Parathyroid adenoma (tissue), 2 donors: Measurements from ENCODE around the gene PDE7B.

ENCODE experiments used
- H2AFZ ChIP-seq: fragments of 300-600 bp; sonication (generic); one replicate; pipeline ENCODE4 v1.7.0; 2017; ENCODE audit warnings: antibody characterized with exemption, mild to moderate bottlenecking
- H3K27ac ChIP-seq: fragments of 300-600 bp; sonication (generic); one replicate; pipeline ENCODE4 v1.7.0; 2017
- H3K27me3 ChIP-seq: fragments of 300-600 bp; sonication (generic); one replicate; pipeline ENCODE4 v1.7.0; 2017; ENCODE audit warnings: low read length; ENCODE audit not compliant: control insufficient read depth, insufficient read depth
- H3K36me3 ChIP-seq: fragments of 300-600 bp; sonication (generic); one replicate; pipeline ENCODE4 v1.7.0; 2017; ENCODE audit warnings: low read length; ENCODE audit not compliant: control insufficient read depth, insufficient read depth
- H3K4me1 ChIP-seq: fragments of 300-600 bp; sonication (generic); one replicate; pipeline ENCODE4 v1.7.0; 2017; ENCODE audit warnings: control low read depth
- H3K4me2 ChIP-seq: fragments of 300-600 bp; sonication (generic); one replicate; pipeline ENCODE4 v1.7.0; 2017; ENCODE audit warnings: low read length
- H3K4me3 ChIP-seq: fragments of 300-600 bp; sonication (generic); one replicate; pipeline ENCODE4 v1.7.0; 2017; ENCODE audit warnings: low read depth, low read length
- H3K79me2 ChIP-seq: fragments of 300-600 bp; sonication (generic); one replicate; pipeline ENCODE4 v1.7.0; 2017; ENCODE audit warnings: control low read depth
- H3K9ac ChIP-seq: fragments of 300-600 bp; sonication (generic); one replicate; pipeline ENCODE4 v1.7.0; 2017; ENCODE audit warnings: mild to moderate bottlenecking
- H3K9me3 ChIP-seq: fragments of 300-600 bp; sonication (generic); one replicate; pipeline ENCODE4 v1.7.0; 2017; ENCODE audit warnings: low read length; ENCODE audit not compliant: control insufficient read depth
- CTCF ChIP-seq: fragments of 300-600 bp; sonication (generic); IDR thresholded peaks from one replicate; pipeline ENCODE4 v1.7.0; 2017; ENCODE audit warnings: antibody characterized with exemption, mild to moderate bottlenecking
- donor health status: primary hyperparathyroidism.

PDE7B gene

GRCh38 chr6:136228814-136229213, 377.3 kb downstream of the PDE7B start:
- Histone ChIP-seq H3K79me2 (no peaks in the 10 kb centered on the region), H3K4me3 (no peak overlapping the region), H2AFZ (no peak overlapping the region), H3K9ac (no peak overlapping the region), H3K36me3 (no peaks in the 10 kb centered on the region), H3K4me2 (no peak overlapping the region), H3K9me3 (no peaks in the 10 kb centered on the region), H3K27me3 (no peaks in the 10 kb centered on the region), H3K4me1 (no peaks in the 10 kb centered on the region), H3K27ac (no peak overlapping the region)
- no peak for TF ChIP-seq CTCF

- H3K4me2 ChIP-seq: no peak overlapping the region
- H3K9me3 ChIP-seq: no peaks in the 10 kb centered on the region
- no peaks in the 10 kb centered on the region for H3K27me3 ChIP-seq
- H2AFZ ChIP-seq: no peak overlapping the region
- H3K36me3 ChIP-seq: no peaks in the 10 kb centered on the region
- H3K4me1 ChIP-seq: no peaks in the 10 kb centered on the region
- H3K79me2 ChIP-seq: no peaks in the 10 kb centered on the region
- no peak overlapping the region for H3K27ac ChIP-seq
- no peak overlapping the region for H3K9ac ChIP-seq
- no peak overlapping the region for H3K4me3 ChIP-seq
- no peak for TF ChIP-seq CTCF
Observed at GRCh38 chr6:136230219-136230853, 378.8 kb downstream of the PDE7B start.

GRCh38 chr6:136232701-136233100, 381.2 kb downstream of the PDE7B start:
- no peak for TF ChIP-seq CTCF
- no peak overlapping the region for H3K9ac ChIP-seq

GRCh38 chr6:136235233-136235564, 383.7 kb downstream of the PDE7B start:
- no peak overlapping the region for H2AFZ ChIP-seq
- no peaks in the 10 kb centered on the region for H3K36me3 ChIP-seq
- TF ChIP-seq CTCF: no peak
- no peak overlapping the region for H3K4me2 ChIP-seq
- H3K27me3 ChIP-seq: no peaks in the 10 kb centered on the region
- H3K27ac ChIP-seq: no peak overlapping the region
- H3K9ac ChIP-seq: no peak overlapping the region
- no peaks in the 10 kb centered on the region for H3K4me1 ChIP-seq
- H3K4me3 ChIP-seq: no peak overlapping the region
- H3K9me3 ChIP-seq: no peaks in the 10 kb centered on the region
- H3K79me2 ChIP-seq: no peaks in the 10 kb centered on the region

More at GRCh38 chr6:136232701-136233100, 381.2 kb downstream of the PDE7B start:
- Histone ChIP-seq H3K4me2 (no peak overlapping the region), H3K36me3 (no peaks in the 10 kb centered on the region), H3K27me3 (no peaks in the 10 kb centered on the region), H2AFZ (no peak overlapping the region), H3K79me2 (no peaks in the 10 kb centered on the region), H3K4me3 (no peak overlapping the region), H3K9me3 (no peaks in the 10 kb centered on the region), H3K4me1 (no peaks in the 10 kb centered on the region), H3K27ac (no peak overlapping the region)
